ENCODE results near the gene IL21. TPM values are rescaled to one million over a fixed set of nuclear protein-coding genes. Genes with fewer than 3 reads are reported as not detected.

The IL21 gene
- total and polyA plus RNA-seq, 12 donors, result not detected

DNA sequence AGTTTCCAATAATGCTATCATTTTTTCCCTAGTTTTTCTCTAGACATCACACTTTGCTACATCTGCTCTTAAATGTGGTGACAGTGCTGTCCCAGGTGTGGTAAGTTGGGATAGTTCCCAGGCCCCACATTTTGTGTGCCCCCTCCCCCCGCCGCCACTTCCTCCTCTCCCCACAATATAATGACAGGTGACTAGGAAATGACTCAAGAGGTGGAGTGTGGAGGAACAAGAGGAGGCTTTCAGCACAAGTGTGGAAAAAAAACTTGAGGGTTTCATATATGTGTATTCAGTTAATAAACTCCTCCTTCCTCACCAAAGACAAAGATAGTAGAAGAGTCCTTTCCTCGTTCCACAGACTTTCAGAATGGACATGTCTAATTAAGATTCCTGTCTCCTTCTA, 18.3 kb upstream of the IL21 start:
- Histone ChIP-seq H3K27me3 (peaks cover 0 to 8% (median 0%) of the 10 kb centered on the region in 7 donors), H3K36me3 (no peaks in the 10 kb centered on the region), H3K9me3 (no peaks in the 10 kb centered on the region), H3K4me3 (no peak overlapping the region), H3K27ac (no peak overlapping the region), H3K4me1 (no peaks in the 10 kb centered on the region)
- TF ChIP-seq, protein P1, sequence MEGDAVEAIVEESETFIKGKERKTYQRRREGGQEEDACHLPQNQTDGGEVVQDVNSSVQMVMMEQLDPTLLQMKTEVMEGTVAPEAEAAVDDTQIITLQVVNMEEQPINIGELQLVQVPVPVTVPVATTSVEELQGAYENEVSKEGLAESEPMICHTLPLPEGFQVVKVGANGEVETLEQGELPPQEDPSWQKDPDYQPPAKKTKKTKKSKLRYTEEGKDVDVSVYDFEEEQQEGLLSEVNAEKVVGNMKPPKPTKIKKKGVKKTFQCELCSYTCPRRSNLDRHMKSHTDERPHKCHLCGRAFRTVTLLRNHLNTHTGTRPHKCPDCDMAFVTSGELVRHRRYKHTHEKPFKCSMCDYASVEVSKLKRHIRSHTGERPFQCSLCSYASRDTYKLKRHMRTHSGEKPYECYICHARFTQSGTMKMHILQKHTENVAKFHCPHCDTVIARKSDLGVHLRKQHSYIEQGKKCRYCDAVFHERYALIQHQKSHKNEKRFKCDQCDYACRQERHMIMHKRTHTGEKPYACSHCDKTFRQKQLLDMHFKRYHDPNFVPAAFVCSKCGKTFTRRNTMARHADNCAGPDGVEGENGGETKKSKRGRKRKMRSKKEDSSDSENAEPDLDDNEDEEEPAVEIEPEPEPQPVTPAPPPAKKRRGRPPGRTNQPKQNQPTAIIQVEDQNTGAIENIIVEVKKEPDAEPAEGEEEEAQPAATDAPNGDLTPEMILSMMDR (IDR thresholded peaks at IDR 0.05), result no peak
- ATAC-seq (no peak), DNase-seq (no peak)
- 73 to 82% methylated on average over 3 of the region's 3 CpGs for WGBS, 2 donors
- intact Hi-C loops (cut with DNase I), result no loop called here

DNA sequence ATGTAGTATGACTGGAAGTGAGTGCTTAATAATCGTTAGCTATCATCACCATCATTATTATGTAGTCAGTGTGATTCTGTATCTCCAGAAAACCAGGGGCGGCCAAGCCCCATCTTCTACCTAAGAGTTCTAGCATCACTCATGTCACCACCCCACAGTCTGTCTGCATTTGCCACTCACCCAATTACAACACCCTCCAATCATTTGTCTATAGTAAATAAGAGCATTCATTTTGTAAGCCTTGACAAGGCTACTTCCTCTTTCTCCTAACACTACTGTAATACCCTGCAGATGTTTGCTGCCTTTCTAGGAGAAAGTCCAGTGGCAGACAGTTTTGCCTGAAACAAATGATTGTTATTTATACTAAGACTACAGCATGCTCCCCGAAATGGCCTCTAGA, 15.8 kb upstream of the IL21 start:
- intact Hi-C loops (cut with DNase I), result no loop called here
- DNase-seq (no peak), ATAC-seq (no peak)
- Histone ChIP-seq H3K36me3 (no peaks in the 10 kb centered on the region), H3K4me3 (no peak overlapping the region), H3K9me3 (no peaks in the 10 kb centered on the region), H3K27ac (no peak overlapping the region), H3K27me3 (peaks cover 0 to 8% (median 0%) of the 10 kb centered on the region in 7 donors), H3K4me1 (no peaks in the 10 kb centered on the region)
- TF ChIP-seq, protein P1 (IDR thresholded peaks at IDR 0.05), result no peak
- 73 to 77% methylated on average over 3 of the region's 3 CpGs for WGBS, 2 donors

DNA sequence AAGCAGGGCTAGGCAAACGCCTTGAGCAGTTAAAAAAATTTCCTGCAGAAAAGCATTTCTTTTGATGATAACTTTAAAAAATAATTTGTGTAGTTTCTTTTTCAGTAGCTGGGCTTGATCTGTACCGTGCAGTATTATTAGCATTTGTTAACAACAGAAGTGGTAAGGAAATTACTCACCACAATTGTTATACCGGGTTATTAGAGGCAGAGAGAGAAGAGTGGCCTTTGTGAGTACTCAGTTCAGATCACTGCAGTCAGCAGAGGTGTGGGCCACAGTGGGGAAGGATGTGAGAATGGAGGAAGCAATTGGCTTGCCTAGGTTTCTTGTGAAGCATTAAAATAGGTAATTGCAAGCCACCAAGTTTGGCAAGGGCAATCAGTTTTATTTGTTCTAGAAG, 14.3 kb upstream of the IL21 start:
- 62 to 77% methylated on average over 3 of the region's 3 CpGs for WGBS, 2 donors
- no peak overlapping the region for H3K27ac ChIP-seq
- no peak overlapping the region for H3K4me3 ChIP-seq
- no peak for DNase-seq
- no peaks in the 10 kb centered on the region for H3K4me1 ChIP-seq
- intact Hi-C loops (cut with DNase I), result no loop called here
- no peaks in the 10 kb centered on the region for H3K9me3 ChIP-seq
- H3K36me3 ChIP-seq, result no peaks in the 10 kb centered on the region
- no peak for ATAC-seq
- H3K27me3 ChIP-seq, result peaks cover 0 to 4% (median 0%) of the 10 kb centered on the region in 7 donors
- TF ChIP-seq, protein P1 (IDR thresholded peaks at IDR 0.05), result no peak

DNA sequence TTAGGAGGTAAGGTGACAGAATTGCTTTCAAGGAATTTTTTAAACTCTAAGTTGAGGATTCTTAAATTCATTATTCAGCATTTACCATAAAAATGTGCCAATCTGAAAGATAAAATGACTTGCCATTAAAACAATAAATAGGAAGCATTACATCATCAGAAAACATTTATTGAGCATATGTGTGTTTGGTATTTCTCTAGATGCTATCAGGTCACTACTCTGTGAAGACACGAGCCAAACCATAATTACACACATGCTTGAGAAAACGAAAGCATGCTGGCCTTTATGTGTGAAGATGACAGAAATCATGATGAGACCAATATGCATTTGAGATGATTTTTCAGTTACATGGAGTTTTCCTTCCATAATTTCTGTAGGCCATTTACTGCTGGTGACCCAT, 12.3 kb upstream of the IL21 start:
- WGBS, 2 donors, result 48 to 54% methylated on average over 2 of the region's 2 CpGs
- H3K27me3 ChIP-seq, result peaks cover 0 to 9% (median 0%) of the 10 kb centered on the region in 7 donors
- no peak for ATAC-seq
- no peaks in the 10 kb centered on the region for H3K9me3 ChIP-seq
- no peak overlapping the region for H3K4me3 ChIP-seq
- no peak overlapping the region for H3K27ac ChIP-seq
- DNase-seq, result no peak
- intact Hi-C loops (cut with DNase I), result no loop called here
- H3K4me1 ChIP-seq, result no peaks in the 10 kb centered on the region
- TF ChIP-seq, protein P1 (IDR thresholded peaks at IDR 0.05), result no peak
- H3K36me3 ChIP-seq, result no peaks in the 10 kb centered on the region

Measured in heart right ventricle (tissue), 16 donors.